ENCODE data around the gene TMIGD2.
"Not testable (repeated sequence)": the region's sequence is repeated elsewhere in the genome, so short reads cannot be mapped to it uniquely, and the experiment has no call there.

The TMIGD2 gene

GRCh38 chr19:4297901-4298809, 4.0 kb downstream of the TMIGD2 start:
- peak; percentile 19 for DNase-seq (ENCODE audit: low read depth)

GRCh38 chr19:4295972-4296771, 6.0 kb downstream of the TMIGD2 start:
- no peak for DNase-seq (ENCODE audit: low read depth)

DNA sequence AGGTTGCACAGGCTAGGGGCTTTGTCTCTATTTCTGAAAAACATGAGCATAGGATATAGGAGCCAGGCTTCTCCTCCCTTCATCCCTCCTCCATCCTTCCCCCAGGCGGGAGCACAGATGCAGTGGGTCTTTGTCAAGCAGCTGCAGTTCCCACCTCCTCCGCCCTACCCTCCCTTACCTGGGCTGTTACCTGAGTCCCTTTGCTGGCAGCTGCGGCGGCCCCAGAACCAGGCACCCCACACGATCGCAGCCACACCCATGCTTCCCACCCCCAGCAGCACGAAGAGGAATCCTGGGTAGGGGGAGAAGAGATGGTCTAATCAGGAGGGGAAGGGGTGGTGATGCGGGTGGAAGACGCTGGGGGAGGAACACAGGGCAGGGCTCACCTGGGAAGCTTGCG, 7.8 kb downstream of the TMIGD2 start:
- no peak for DNase-seq (ENCODE audit: low read depth)

GRCh38 chr19:4292515-4292914, 9.7 kb downstream of the TMIGD2 start:
- no peak for DNase-seq (ENCODE audit: low read depth)

GRCh38 chr19:4291184-4291732, 10.9 kb downstream of the TMIGD2 start:
- no peak for DNase-seq (ENCODE audit: low read depth)

GRCh38 chr19:4288091-4288777, 14.0 kb downstream of the TMIGD2 start:
- DNase-seq (ENCODE audit: low read depth) = no peak

DNA sequence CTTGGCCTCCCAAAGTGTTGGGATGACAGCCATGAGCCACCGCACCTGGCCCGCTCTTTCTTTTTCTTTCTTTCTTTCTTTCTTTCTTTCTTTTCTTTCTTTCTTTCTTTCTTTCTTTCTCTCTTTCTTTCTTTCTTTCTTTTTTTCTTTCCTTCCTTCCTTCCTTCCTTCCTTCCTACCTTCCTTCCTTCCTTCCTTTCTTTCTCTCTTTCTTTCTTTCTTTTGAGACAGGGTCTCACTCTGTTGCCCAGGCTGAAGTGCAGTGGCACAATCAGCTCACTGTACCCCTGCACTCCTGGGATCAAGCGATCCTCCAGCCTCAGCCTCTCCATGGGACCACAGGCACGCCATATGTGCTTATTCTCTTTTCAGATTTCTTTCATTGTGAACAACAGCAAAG, 16.0 kb downstream of the TMIGD2 start:
- not testable (repeated sequence) for DNase-seq (ENCODE audit: low read depth)

DNA sequence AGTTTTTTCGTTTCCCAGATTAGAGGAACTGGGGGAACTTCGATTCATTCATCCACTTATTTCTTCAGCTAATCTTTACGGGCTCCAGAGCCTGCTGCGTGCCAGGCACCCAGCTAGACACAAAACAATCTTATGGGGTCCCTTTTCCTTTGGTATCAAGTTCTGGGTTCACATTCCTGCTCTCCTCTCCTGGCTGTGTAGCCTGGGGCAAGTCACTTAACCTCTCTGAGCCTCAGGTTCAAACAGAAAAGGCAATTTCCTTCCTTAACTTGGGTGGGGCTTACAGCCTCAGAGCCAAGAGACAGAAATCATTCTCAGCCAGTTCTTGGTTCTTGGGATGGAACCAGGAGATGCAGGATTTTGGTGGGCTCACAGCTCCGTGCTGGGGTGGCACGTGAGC, 17.2 kb downstream of the TMIGD2 start:
- no peak for DNase-seq (ENCODE audit: low read depth)

GRCh38 chr19:4284176-4284958, 17.8 kb downstream of the TMIGD2 start:
- DNase-seq (ENCODE audit: low read depth) = no peak

- DNase-seq (ENCODE audit: low read depth) = no peak
Observed at GRCh38 chr19:4279530-4280422, 22.4 kb downstream of the TMIGD2 start.

DNA sequence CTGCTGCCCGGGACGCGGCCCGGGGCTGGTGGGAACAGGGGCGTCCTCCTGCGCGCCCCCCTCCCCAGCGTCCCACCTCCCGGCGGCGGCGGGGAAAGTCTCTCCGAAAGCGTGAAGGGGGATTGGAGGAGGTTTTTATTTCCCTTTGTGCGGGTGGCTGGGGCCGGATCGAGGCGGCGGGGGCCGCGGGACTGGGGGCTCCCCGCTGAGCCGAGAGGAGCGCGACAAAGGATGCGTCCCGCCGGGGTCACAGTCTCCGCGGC, 23.0 kb downstream of the TMIGD2 start:
- no peak for DNase-seq (ENCODE audit: low read depth)

GRCh38 chr19:4278419-4279266, 23.5 kb downstream of the TMIGD2 start, which contains the start of gene SHD:
TSS of gene SHD (plus strand) at chr19:4279266. CDS start at chr19:4280064, 798 bp downstream.
- no peak for DNase-seq (ENCODE audit: low read depth)

DNA sequence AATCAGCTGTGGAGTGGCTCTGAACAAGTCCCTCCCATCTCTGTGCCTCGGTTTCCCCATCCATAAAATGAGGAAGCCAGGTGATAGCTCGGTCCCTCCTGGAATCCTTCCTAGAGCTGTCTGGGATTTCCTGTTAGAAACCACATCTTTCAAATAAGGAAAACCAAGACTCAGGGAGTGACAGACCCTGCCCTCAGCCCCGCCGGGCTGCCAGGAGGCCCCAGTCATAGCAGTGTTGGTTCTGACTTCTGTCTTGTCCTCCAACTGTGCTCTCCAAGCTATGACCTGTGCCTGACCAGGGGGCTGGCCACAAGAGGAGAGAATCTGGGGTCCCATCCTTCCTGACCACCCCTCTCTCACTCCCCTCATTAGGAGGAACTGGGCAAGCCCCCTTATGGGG, 24.2 kb downstream of the TMIGD2 start:
- no peak for DNase-seq (ENCODE audit: low read depth)

- DNase-seq (ENCODE audit: low read depth) = no peak
Observed at GRCh38 chr19:4277191-4277696, 24.9 kb downstream of the TMIGD2 start.

- not testable (repeated sequence) for DNase-seq (ENCODE audit: low read depth)
Observed at GRCh38 chr19:4274321-4274686, 27.9 kb downstream of the TMIGD2 start.

DNA sequence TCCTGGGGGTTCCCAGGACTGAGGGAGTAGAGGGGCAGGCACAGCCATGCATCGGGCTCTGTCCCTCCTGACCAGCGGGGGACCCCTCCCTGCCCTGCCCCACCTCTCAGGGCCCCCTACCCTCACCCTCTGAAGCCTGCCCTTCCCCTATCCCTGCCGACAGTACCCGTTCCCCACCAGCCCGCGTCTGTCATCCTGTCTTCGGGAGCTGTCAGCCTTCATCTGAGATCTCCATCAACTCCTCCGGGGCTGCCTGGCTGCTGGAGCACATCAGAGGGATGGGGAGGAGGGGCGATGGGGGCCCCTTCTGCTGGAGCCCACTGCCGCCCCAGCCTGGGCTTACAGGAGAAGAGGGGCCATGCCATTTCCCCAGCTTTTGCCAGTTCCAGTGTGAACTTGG, 29.3 kb downstream of the TMIGD2 start:
- no peak for DNase-seq (ENCODE audit: low read depth)

GRCh38 chr19:4268816-4269430, 33.3 kb downstream of the TMIGD2 start:
- DNase-seq (ENCODE audit: low read depth) = no peak

GRCh38 chr19:4267901-4268815, 34.0 kb downstream of the TMIGD2 start:
- no peak for DNase-seq (ENCODE audit: low read depth)

Measured in activated T-cell treated with anti-CD3 and anti-CD28 coated beads for 24 hours (primary cell).